HepG2 (cell line): ENCODE data around the gene ABCB9. TPM values are rescaled to one million over a fixed set of nuclear protein-coding genes. Genes with fewer than 3 reads are reported as not detected.

Experiments
- ATAC-seq: fragments of 200-7000 bp; cut with Tn5 transposase; 3 replicates; pipeline ENCODE4 v1.9.1; 2020; ENCODE audit warnings: mild to moderate bottlenecking, moderate library complexity
- BruUV-seq: library from RNA; stranded (reverse); fragments of 400-500 nt; replicated peaks from 2 replicates; lab custom pipeline; 2021; lab: Mats Ljungman, UMichigan
- CTCF ChIA-PET: fragments of 300-600 bp; formaldehyde crosslinking; extraction: SDS; loops from one replicate; lab custom pipeline; 2021; ENCODE audit warnings: low total read pairs, inconsistent platforms, low intra/inter-chr PET ratio; lab: Yijun Ruan, JAX
- POLR2A ChIA-PET: fragments of 350-600 bp; sonication (Branson Sonifier 250); formaldehyde crosslinking; loops from one replicate; lab custom pipeline; 2020; ENCODE audit warnings: antibody characterized with exemption, inconsistent platforms; lab: Yijun Ruan, JAX
- DNase-seq: peaks from one replicate; pipeline ENCODE4 v3.0.0-alpha.2; 2015; ENCODE audit warnings: low spot score
- FAIRE-seq: peaks from 3 replicates; lab custom pipeline; 2011; peaks lifted over from hg19 to GRCh38; lab: Jason Lieb, UNC
- H2AFZ ChIP-seq: one replicate; pipeline ENCODE4 v1.6.1; 2011; ENCODE audit warnings: low read length, inconsistent platforms
- H3K27ac ChIP-seq: fragments of 300-600 bp; 3 replicates; pipeline ENCODE4 v1.8.0; 2011; ENCODE audit warnings: mixed run types, mild to moderate bottlenecking, mixed read lengths, low read length, inconsistent platforms; ENCODE audit not compliant: insufficient read depth; ENCODE audit errors: extremely low read length
- H3K27me3 ChIP-seq, 2 experiments: fragments of 200-600 bp in 1 of 2; 2 replicates in 1 of 2; 3 replicates in 1 of 2; pipeline versions ENCODE4 v1.6.0 to v1.8.0; 2011; ENCODE audit warnings: low read length in 2 of 2, mild to moderate bottlenecking in 2 of 2, moderate library complexity in 2 of 2, inconsistent platforms in 1 of 2; ENCODE audit not compliant: insufficient read depth in 2 of 2, control insufficient read depth in 1 of 2
- H3K36me3 ChIP-seq, 2 experiments: fragments of 200-600 bp in 1 of 2; replicated peaks in 1 of 2; 2 replicates in 1 of 2; 3 replicates in 1 of 2; pipeline versions ENCODE4 v1.5.1 to v1.8.0; 2011; ENCODE audit warnings: low read length in 2 of 2, inconsistent platforms in 1 of 2; ENCODE audit not compliant: insufficient read depth in 2 of 2, control insufficient read depth in 1 of 2
- H3K4me1 ChIP-seq: 2 replicates; pipeline ENCODE4 v1.5.1; 2012; ENCODE audit warnings: low read length, inconsistent platforms; ENCODE audit not compliant: insufficient read depth
- H3K4me2 ChIP-seq: 2 replicates; pipeline ENCODE4 v1.6.0; 2011; ENCODE audit warnings: low read depth, low read length, inconsistent platforms
- H3K4me3 ChIP-seq, 3 experiments: fragments of 200-600 bp in 1 of 3; sonication (generic), shearing (Covaris generic) in 1 of 3; replicated peaks in 1 of 3; 2 replicates each; pipeline ENCODE4 v1.5.1; 2011 to 2016; ENCODE audit warnings: low read length in 3 of 3, inconsistent platforms in 2 of 3, low read depth in 2 of 3, mild to moderate bottlenecking in 2 of 3, control low read depth in 1 of 3, mixed read lengths in 1 of 3; ENCODE audit not compliant: insufficient read depth in 1 of 3
- H3K79me2 ChIP-seq: one replicate; pipeline ENCODE4 v1.6.1; 2011; ENCODE audit warnings: low read length, inconsistent platforms; ENCODE audit not compliant: insufficient read depth
- H3K9ac ChIP-seq: 2 replicates; pipeline ENCODE4 v1.6.0; 2011; ENCODE audit warnings: mild to moderate bottlenecking, low read depth, low read length, inconsistent platforms; ENCODE audit not compliant: insufficient read depth
- H3K9me3 ChIP-seq: 2 replicates; pipeline ENCODE4 v1.5.1; 2012; ENCODE audit warnings: mild to moderate bottlenecking, low read length
- H4K20me1 ChIP-seq: 2 replicates; pipeline ENCODE4 v1.6.0; 2011; ENCODE audit warnings: inconsistent platforms, mild to moderate bottlenecking, low read length, moderate library complexity; ENCODE audit not compliant: insufficient read depth
- AGO2 ChIP-seq: fragments of 200-400 bp; formaldehyde crosslinking; optimal IDR thresholded peaks from 2 replicates; pipeline ENCODE3; 2017; ENCODE audit warnings: mild to moderate bottlenecking, low read depth, low read length, moderate library complexity
- HNRNPL ChIP-seq: fragments of 200-400 bp; formaldehyde crosslinking; IDR thresholded peaks from 2 replicates; pipeline ENCODE4 v1.6.1; 2017; ENCODE audit warnings: mild to moderate bottlenecking, low read depth, low read length
- KDM2A ChIP-seq: sonication (generic); formaldehyde crosslinking; IDR thresholded peaks from 2 replicates; pipeline ENCODE4 v1.4.0; 2020; ENCODE audit warnings: low read depth, missing genetic modification reagents, borderline replicate concordance
- SETDB1 ChIP-seq: sonication (generic); formaldehyde crosslinking; IDR thresholded peaks from 2 replicates; pipeline ENCODE4 v1.5.1; 2020; ENCODE audit warnings: missing genetic modification reagents, mild to moderate bottlenecking, borderline replicate concordance
- ZNF12 ChIP-seq: sonication (generic); formaldehyde crosslinking; IDR thresholded peaks from 2 replicates; pipeline ENCODE4 v1.5.0; 2020; ENCODE audit warnings: missing genetic modification reagents
- ZNF646 ChIP-seq: sonication (generic); formaldehyde crosslinking; IDR thresholded peaks from 2 replicates; pipeline ENCODE4 v1.9.0; 2021; ENCODE audit warnings: mild to moderate bottlenecking, missing genetic modification reagents
- ZNF768 ChIP-seq: sonication (generic); formaldehyde crosslinking; IDR thresholded peaks from 2 replicates; pipeline ENCODE4 v1.4.0; 2020; ENCODE audit warnings: missing genetic modification reagents
- WGBS: methylation state at CpG from one replicate; pipeline ENCODE4 v1.1.6; 2017; ENCODE audit warnings: low lambda C conversion rate; 5-methylcytosine and 5-hydroxymethylcytosine counted together
- in situ Hi-C: cut with HindIII; loops from 2 replicates; pipeline ENCODE4 v1.10.0; 2017; ENCODE audit warnings: low pct_unique_long_range_greater_than_20kb; ENCODE audit not compliant: extremely low pct_ligation_motif_present
- intact Hi-C: fragments of 100-400 bp; cut with micrococcal nuclease; formaldehyde crosslinking; loops from one replicate; pipeline ENCODE4 v1.10.0; 2022; ENCODE audit not compliant: unreplicated experiment
- polyA plus RNA-seq, 8 experiments: library from polyadenylated mRNA; depleted of rRNA in 3 of 8; stranded (reverse) in 7 of 8; unstranded in 1 of 8; fragments of >200 nt; fragmentation: Illumina TruSeq in 4 of 8; extraction: Trizol in 4 of 8; gene quantifications; 2 replicates each; pipeline versions ENCODE4 v1.2.1 to v1.2.3, GENCODE V29; 2011 to 2016; ENCODE audit warnings: low read depth in 4 of 8, missing spikeins in 1 of 8, mixed read lengths in 1 of 8; ENCODE audit not compliant: insufficient read depth in 1 of 8
- total RNA-seq, 5 experiments: library from RNA; depleted of rRNA; stranded (reverse); fragments of >200 nt; fragmentation: Illumina TruSeq; extraction: Trizol; gene quantifications; 2 replicates each; pipeline ENCODE4 v1.2.3, GENCODE V29; 2016; ENCODE audit warnings: low read depth in 1 of 5

Gene ABCB9
- total and polyA plus RNA-seq, 2 of the 13 experiments (the other 11 are each of a cell fraction or from before 2014, with no cell fraction given): 5.1 to 6.0 TPM

- intact Hi-C loops: no loop called here
These were observed 24.8 kb upstream of the ABCB9 start for GRCh38 chr12:122990961-122991622.

GRCh38 chr12:122990561-122990960, 24.3 kb upstream of the ABCB9 start:
- no peak for ATAC-seq
- Histone ChIP-seq H3K79me2 (no peaks in the 10 kb centered on the region), H3K9ac (no peak overlapping the region), H4K20me1 (no peaks in the 10 kb centered on the region), H2AFZ (no peak overlapping the region), H3K9me3 (no peaks in the 10 kb centered on the region), H3K4me1 (peaks cover under 1% of the 10 kb centered on the region; the same call in 1 of the 2 replicates), H3K4me3 (no peak overlapping the region), H3K27ac (no peak overlapping the region)
- WGBS: 95% methylated on average over 8 of the region's 13 CpGs
- intact Hi-C loops: no loop called here
- no peak for DNase-seq
- ChIA-PET CTCF (no interaction called here), POLR2A (no interaction called here)
- BruUV-seq: no TSS peak
- in situ Hi-C loops: no loop called here
- no peak for FAIRE-seq
- TF ChIP-seq ZNF646 (CRISPR knock-in tag): no peak
- 0 out of 2 replicates have a peak, but pooled peaks have one; percentile 16 for TF ChIP-seq HNRNPL
- TF ChIP-seq AGO2: peak; percentile 26
- TF ChIP-seq KDM2A (CRISPR knock-in tag): no peak
- no peak for TF ChIP-seq ZNF12
- TF ChIP-seq, all 625 proteins: peak for 2
- Histone ChIP-seq H3K27me3 (no peaks in the 10 kb centered on the region), H3K4me2 (no peak overlapping the region), H3K36me3 (peaks cover 4 to 6% of the 10 kb centered on the region in 2 experiments; a peak in 3 of 5 replicates)

More at GRCh38 chr12:122990961-122991622, 24.8 kb upstream of the ABCB9 start:
- Histone ChIP-seq H3K4me3 (no peak overlapping the region), H3K4me2 (no peak overlapping the region), H3K36me3 (peaks cover 4 to 5% of the 10 kb centered on the region in 2 experiments; a peak in 3 of 5 replicates), H3K79me2 (no peaks in the 10 kb centered on the region), H3K4me1 (peaks cover 5% of the 10 kb centered on the region), H3K27ac (no peak overlapping the region), H3K27me3 (no peaks in the 10 kb centered on the region), H3K9ac (no peak overlapping the region), H3K9me3 (no peaks in the 10 kb centered on the region), H2AFZ (no peak overlapping the region), H4K20me1 (no peaks in the 10 kb centered on the region)
- WGBS: 90% methylated on average over 4 of the region's 13 CpGs
- ChIA-PET POLR2A (no interaction called here), CTCF (no interaction called here)
- BruUV-seq: no TSS peak
- no peak for DNase-seq
- in situ Hi-C loops: no loop called here
- TF ChIP-seq ZNF768 (peak; percentile 82), SETDB1 (CRISPR knock-in tag) (no peak)
- FAIRE-seq: no peak
- no peak for ATAC-seq
